Loucy (cell line): Measurements from ENCODE around the gene TRANK1.

Experiments
- H2AFZ ChIP-seq: fragments of 200-600 bp; sonication (generic); 2 replicates; pipeline ENCODE4 v1.6.0; 2016; ENCODE audit warnings: antibody characterized with exemption, mild to moderate bottlenecking, low read length, moderate library complexity
- H3F3A ChIP-seq: fragments of 200-600 bp; 2 replicates; pipeline ENCODE4 v1.6.0; 2016; ENCODE audit warnings: antibody characterized with exemption, low read depth, mild to moderate bottlenecking
- H3K27me3 ChIP-seq: fragments of 200-600 bp; sonication (generic); 2 replicates; pipeline ENCODE4 v1.6.1; 2014; ENCODE audit warnings: low read length, mild to moderate bottlenecking; ENCODE audit not compliant: insufficient read depth, poor library complexity, severe bottlenecking
- H3K36me3 ChIP-seq: fragments of 200-600 bp; sonication (generic); 2 replicates; pipeline ENCODE4 v1.6.1; 2016; ENCODE audit warnings: low read length; ENCODE audit not compliant: insufficient read depth
- H3K4me1 ChIP-seq: fragments of 200-600 bp; sonication (generic); 2 replicates; pipeline ENCODE4 v1.5.1; 2014; ENCODE audit warnings: low read length, mild to moderate bottlenecking; ENCODE audit not compliant: insufficient read depth, poor library complexity, severe bottlenecking
- H3K4me2 ChIP-seq: fragments of 200-600 bp; sonication (generic); 2 replicates; pipeline ENCODE4 v1.6.0; 2014; ENCODE audit warnings: antibody characterized with exemption, low read length, low read depth, mild to moderate bottlenecking; ENCODE audit not compliant: poor library complexity, severe bottlenecking
- H3K4me3 ChIP-seq: fragments of 200-600 bp; sonication (generic); 2 replicates; pipeline ENCODE4 v1.5.1; 2014; ENCODE audit warnings: low read length, mild to moderate bottlenecking, mixed read lengths; ENCODE audit not compliant: poor library complexity, severe bottlenecking
- H3K79me2 ChIP-seq: fragments of 200-600 bp; sonication (generic); 2 replicates; pipeline ENCODE4 v1.6.1; 2014; ENCODE audit warnings: low read length; ENCODE audit not compliant: insufficient read depth
- H3K9ac ChIP-seq: fragments of 200-600 bp; sonication (generic); 2 replicates; pipeline ENCODE4 v1.6.0; 2014; ENCODE audit warnings: mild to moderate bottlenecking, low read depth, low read length, moderate library complexity; ENCODE audit not compliant: poor library complexity, severe bottlenecking
- H3K9me2 ChIP-seq: fragments of 200-600 bp; sonication (generic); replicated peaks from 2 replicates; pipeline ENCODE4 v1.6.1; 2016; ENCODE audit warnings: low read depth, low read length, mixed read lengths
- H3K9me3 ChIP-seq: fragments of 200-600 bp; sonication (generic); 2 replicates; pipeline ENCODE4 v1.6.1; 2014; ENCODE audit warnings: mild to moderate bottlenecking, antibody characterized with exemption, low read length, low read depth; ENCODE audit not compliant: insufficient read depth
- H4K20me1 ChIP-seq: fragments of 200-600 bp; sonication (generic); 2 replicates; pipeline ENCODE4 v1.6.0; 2014; ENCODE audit warnings: antibody characterized with exemption, low read length, mild to moderate bottlenecking; ENCODE audit not compliant: insufficient read depth, poor library complexity, severe bottlenecking
- EZH2phosphoT487 ChIP-seq: fragments of 200-600 bp; IDR thresholded peaks from 2 replicates; pipeline ENCODE4 v1.6.1; 2018; ENCODE audit warnings: antibody characterized with exemption, mild to moderate bottlenecking, moderate library complexity, borderline replicate concordance
- TF ChIP-seq, protein P1 (sequence below): fragments of 200-600 bp; sonication (generic); conservative IDR thresholded peaks from 2 replicates; pipeline ENCODE4 v1.5.1; 2014; ENCODE audit warnings: mild to moderate bottlenecking, antibody characterized with exemption, low read length

Gene TRANK1

DNA sequence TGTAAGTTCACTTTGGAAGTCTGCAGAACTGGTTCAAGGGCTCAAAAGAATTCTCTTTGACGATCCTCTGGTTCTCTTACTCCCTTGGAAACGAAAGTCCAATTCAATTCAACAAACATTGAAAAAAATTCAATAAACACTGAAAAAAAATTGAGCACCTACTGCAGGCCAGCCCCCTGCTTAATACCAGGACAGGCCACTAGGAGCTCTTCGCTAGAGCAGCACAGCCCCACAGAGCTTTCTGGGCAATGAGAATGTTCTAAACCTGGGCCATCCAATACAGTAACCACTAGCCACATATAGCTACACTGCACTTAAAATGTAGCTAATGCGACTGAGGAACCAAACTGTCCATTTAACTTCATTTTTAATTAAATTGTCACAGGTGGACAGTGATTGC is 130.1 kb downstream of the TRANK1 start:
- Histone ChIP-seq H2AFZ (no peak overlapping the region), H3K4me1 (no peaks in the 10 kb centered on the region), H3K36me3 (no peaks in the 10 kb centered on the region), H3K4me2 (no peak overlapping the region), H3K4me3 (no peak overlapping the region), H4K20me1 (no peaks in the 10 kb centered on the region), H3K9me3 (no peaks in the 10 kb centered on the region), H3K9me2 (no peaks in the 10 kb centered on the region), H3F3A (no peaks in the 10 kb centered on the region), H3K9ac (no peak overlapping the region), H3K79me2 (no peaks in the 10 kb centered on the region), H3K27me3 (no peaks in the 10 kb centered on the region)
- TF ChIP-seq, protein P1, sequence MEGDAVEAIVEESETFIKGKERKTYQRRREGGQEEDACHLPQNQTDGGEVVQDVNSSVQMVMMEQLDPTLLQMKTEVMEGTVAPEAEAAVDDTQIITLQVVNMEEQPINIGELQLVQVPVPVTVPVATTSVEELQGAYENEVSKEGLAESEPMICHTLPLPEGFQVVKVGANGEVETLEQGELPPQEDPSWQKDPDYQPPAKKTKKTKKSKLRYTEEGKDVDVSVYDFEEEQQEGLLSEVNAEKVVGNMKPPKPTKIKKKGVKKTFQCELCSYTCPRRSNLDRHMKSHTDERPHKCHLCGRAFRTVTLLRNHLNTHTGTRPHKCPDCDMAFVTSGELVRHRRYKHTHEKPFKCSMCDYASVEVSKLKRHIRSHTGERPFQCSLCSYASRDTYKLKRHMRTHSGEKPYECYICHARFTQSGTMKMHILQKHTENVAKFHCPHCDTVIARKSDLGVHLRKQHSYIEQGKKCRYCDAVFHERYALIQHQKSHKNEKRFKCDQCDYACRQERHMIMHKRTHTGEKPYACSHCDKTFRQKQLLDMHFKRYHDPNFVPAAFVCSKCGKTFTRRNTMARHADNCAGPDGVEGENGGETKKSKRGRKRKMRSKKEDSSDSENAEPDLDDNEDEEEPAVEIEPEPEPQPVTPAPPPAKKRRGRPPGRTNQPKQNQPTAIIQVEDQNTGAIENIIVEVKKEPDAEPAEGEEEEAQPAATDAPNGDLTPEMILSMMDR, result peak; percentile 47
- no peak for TF ChIP-seq EZH2phosphoT487

DNA sequence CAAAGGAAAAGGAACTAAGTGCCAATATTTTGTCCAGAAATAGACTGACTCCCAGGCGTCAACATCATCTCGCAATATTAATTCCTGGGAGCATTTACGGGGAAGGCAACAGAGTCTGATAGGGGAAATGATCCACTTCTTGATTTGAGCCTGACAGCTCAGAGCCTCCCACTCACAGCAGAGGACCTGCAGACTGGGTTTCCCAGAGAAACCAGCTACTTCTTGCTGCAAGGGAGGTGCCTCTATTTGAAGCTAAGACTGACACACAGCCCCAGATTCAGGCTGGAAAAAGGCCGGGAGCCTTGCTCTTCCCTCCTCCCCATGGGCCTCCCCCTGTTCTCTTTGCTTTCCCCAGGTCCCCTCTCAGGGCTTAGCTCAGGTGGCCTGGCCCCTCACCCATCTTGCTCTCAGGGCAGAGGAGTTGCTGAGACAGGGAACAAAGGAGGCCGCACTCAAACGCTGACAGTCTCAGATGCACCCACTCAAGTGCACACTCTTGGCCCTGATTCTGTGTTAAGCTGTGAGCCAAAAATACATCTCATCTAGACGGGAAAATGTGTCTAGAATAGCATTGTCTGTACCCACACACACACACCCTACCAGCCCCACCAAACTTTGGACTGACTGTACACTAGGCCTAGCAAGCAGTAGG is 130.7 kb downstream of the TRANK1 start:
- Histone ChIP-seq H3K4me1 (no peaks in the 10 kb centered on the region), H3K9ac (no peak overlapping the region), H3K36me3 (no peaks in the 10 kb centered on the region), H3K9me2 (no peaks in the 10 kb centered on the region), H2AFZ (no peak overlapping the region), H3F3A (no peaks in the 10 kb centered on the region), H3K4me2 (no peak overlapping the region), H4K20me1 (no peaks in the 10 kb centered on the region), H3K27me3 (no peaks in the 10 kb centered on the region), H3K4me3 (no peak overlapping the region), H3K79me2 (no peaks in the 10 kb centered on the region), H3K9me3 (no peaks in the 10 kb centered on the region)
- TF ChIP-seq, protein P1, result no peak
- TF ChIP-seq EZH2phosphoT487, result no peak

DNA sequence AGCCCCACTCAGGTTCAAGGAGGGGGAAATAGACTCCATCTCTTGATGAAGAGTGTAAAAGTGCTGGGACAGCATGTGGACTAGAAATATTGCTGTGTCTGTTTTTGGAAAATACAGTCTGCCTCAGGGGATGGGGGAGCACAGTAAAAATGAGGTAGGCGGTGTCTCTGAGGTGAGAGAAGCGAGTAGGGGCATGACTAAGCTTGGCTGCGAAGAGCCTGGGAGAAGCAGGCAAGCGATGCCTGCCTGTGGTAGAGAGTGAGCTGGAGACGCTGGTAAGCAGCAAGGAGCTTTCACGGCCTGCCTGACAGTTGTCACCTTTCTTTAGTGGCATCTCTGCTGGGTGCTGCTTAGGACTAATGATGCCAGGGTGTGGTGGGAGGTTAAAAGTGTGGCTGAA is 131.5 kb downstream of the TRANK1 start:
- H3K27me3 ChIP-seq, result no peaks in the 10 kb centered on the region
- H3K4me2 ChIP-seq, result no peak overlapping the region

More for the DNA sequence above, 131.5 kb downstream of the TRANK1 start:
- Histone ChIP-seq H3K9me2 (no peaks in the 10 kb centered on the region), H3F3A (no peaks in the 10 kb centered on the region), H4K20me1 (no peaks in the 10 kb centered on the region), H3K79me2 (no peaks in the 10 kb centered on the region), H3K4me1 (no peaks in the 10 kb centered on the region), H3K9ac (no peak overlapping the region), H3K9me3 (no peaks in the 10 kb centered on the region), H3K36me3 (no peaks in the 10 kb centered on the region), H2AFZ (no peak overlapping the region), H3K4me3 (no peak overlapping the region)
- TF ChIP-seq, protein P1, result no peak
- TF ChIP-seq EZH2phosphoT487, result no peak
